ENCODE measurements around the gene MYOF. TPM values are rescaled to one million over a fixed set of nuclear protein-coding genes. Genes with fewer than 3 reads are reported as not detected.

Gene MYOF
- total and polyA plus RNA-seq, 9 of the 15 experiments (the other 6 are each of a cell fraction or from before 2014, with no cell fraction given): 0.06 to 0.27 TPM; not detected in 7

DNA sequence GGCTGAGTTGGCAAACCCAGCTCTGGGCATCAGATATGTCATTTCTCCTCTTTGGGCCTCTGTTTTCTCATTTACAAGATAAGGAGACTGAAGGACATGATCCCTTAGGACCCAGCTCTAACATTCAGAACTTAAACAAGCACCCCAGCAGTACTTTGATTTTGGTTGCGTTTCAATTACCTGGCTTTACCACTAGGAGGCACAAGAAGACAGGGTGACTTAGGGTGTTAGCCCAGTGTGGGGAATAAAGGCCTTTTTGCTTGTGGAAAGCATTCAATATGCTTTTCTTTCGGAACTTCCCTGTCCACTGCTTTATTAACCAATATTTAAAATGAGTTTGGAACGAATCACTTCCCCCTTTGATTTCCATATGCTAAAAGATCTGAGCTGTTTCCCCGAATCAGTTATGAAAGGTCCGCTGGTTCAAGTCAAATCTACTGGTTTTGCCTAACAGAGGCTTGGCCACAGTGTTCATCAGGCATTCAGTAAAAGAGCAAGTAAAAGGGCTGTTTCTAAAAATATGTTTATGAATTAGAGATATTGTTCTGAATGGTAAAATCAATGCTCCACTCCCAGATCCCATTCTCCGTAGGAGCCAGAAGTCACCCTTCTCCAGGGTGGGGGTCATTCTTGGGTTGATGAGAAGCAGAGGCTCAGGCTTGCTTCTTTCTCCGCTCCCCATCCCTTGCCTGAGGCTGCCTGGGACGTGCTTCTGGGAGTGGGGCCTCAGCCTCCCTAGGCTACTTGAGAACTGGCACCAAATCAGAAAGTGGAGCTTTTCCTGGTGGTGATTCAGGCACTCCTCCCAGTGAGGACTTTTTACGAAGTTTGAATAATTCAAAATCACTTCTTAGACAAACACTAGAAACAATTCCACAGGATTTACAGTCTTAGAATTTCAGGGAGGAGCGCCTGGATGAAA is 105.5 kb downstream of the MYOF start (continued):
- TF ChIP-seq RAD21 (CRISPR knock-in tag; conservative IDR thresholded peaks at IDR 0.05 in 1 of 2, IDR thresholded peaks at IDR 0.05 in 1 of 2) (peak; percentile 90 to 94), CBFA2T2 (conservative IDR thresholded peaks at IDR 0.05) (no peak), BHLHE40 (IDR thresholded peaks at IDR 0.05; ENCODE audit: low read length) (no peak), ZNF561 (CRISPR knock-in tag; conservative IDR thresholded peaks at IDR 0.05) (no peak), CC2D1A (IDR thresholded peaks at IDR 0.05) (0 out of 2 replicates have a peak, but pooled peaks have one; percentile 39), ZNF224 (CRISPR knock-in tag; IDR thresholded peaks at IDR 0.05) (no peak), ZFP30 (CRISPR knock-in tag; IDR thresholded peaks at IDR 0.05; ENCODE audit: borderline replicate concordance) (no peak), HIVEP1 (CRISPR knock-in tag; IDR thresholded peaks at IDR 0.05) (no peak), MAZ (CRISPR knock-in tag; conservative IDR thresholded peaks at IDR 0.05 in 1 of 2, IDR thresholded peaks at IDR 0.05 in 1 of 2) (peak in 1 of 2 experiments; percentile 30; a peak in 1 of 4 replicates), SMC3 (conservative IDR thresholded peaks at IDR 0.05; ENCODE audit: insufficient read depth, low read depth, low read length) (peak; percentile 74), ZNF184 (CRISPR knock-in tag; IDR thresholded peaks at IDR 0.05) (no peak), KLF13 (tag; IDR thresholded peaks at IDR 0.05; ENCODE audit: borderline replicate concordance, low read depth) (no peak)
- TF ChIP-seq, protein P1, sequence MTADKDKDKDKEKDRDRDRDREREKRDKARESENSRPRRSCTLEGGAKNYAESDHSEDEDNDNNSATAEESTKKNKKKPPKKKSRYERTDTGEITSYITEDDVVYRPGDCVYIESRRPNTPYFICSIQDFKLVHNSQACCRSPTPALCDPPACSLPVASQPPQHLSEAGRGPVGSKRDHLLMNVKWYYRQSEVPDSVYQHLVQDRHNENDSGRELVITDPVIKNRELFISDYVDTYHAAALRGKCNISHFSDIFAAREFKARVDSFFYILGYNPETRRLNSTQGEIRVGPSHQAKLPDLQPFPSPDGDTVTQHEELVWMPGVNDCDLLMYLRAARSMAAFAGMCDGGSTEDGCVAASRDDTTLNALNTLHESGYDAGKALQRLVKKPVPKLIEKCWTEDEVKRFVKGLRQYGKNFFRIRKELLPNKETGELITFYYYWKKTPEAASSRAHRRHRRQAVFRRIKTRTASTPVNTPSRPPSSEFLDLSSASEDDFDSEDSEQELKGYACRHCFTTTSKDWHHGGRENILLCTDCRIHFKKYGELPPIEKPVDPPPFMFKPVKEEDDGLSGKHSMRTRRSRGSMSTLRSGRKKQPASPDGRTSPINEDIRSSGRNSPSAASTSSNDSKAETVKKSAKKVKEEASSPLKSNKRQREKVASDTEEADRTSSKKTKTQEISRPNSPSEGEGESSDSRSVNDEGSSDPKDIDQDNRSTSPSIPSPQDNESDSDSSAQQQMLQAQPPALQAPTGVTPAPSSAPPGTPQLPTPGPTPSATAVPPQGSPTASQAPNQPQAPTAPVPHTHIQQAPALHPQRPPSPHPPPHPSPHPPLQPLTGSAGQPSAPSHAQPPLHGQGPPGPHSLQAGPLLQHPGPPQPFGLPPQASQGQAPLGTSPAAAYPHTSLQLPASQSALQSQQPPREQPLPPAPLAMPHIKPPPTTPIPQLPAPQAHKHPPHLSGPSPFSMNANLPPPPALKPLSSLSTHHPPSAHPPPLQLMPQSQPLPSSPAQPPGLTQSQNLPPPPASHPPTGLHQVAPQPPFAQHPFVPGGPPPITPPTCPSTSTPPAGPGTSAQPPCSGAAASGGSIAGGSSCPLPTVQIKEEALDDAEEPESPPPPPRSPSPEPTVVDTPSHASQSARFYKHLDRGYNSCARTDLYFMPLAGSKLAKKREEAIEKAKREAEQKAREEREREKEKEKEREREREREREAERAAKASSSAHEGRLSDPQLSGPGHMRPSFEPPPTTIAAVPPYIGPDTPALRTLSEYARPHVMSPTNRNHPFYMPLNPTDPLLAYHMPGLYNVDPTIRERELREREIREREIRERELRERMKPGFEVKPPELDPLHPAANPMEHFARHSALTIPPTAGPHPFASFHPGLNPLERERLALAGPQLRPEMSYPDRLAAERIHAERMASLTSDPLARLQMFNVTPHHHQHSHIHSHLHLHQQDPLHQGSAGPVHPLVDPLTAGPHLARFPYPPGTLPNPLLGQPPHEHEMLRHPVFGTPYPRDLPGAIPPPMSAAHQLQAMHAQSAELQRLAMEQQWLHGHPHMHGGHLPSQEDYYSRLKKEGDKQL (CRISPR knock-in tag; IDR thresholded peaks at IDR 0.05; ENCODE audit: borderline replicate concordance): no peak
- TF ChIP-seq, protein P2, sequence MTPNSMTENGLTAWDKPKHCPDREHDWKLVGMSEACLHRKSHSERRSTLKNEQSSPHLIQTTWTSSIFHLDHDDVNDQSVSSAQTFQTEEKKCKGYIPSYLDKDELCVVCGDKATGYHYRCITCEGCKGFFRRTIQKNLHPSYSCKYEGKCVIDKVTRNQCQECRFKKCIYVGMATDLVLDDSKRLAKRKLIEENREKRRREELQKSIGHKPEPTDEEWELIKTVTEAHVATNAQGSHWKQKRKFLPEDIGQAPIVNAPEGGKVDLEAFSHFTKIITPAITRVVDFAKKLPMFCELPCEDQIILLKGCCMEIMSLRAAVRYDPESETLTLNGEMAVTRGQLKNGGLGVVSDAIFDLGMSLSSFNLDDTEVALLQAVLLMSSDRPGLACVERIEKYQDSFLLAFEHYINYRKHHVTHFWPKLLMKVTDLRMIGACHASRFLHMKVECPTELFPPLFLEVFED (CRISPR knock-in tag; conservative IDR thresholded peaks at IDR 0.05): no peak
- TF ChIP-seq, protein P3, sequence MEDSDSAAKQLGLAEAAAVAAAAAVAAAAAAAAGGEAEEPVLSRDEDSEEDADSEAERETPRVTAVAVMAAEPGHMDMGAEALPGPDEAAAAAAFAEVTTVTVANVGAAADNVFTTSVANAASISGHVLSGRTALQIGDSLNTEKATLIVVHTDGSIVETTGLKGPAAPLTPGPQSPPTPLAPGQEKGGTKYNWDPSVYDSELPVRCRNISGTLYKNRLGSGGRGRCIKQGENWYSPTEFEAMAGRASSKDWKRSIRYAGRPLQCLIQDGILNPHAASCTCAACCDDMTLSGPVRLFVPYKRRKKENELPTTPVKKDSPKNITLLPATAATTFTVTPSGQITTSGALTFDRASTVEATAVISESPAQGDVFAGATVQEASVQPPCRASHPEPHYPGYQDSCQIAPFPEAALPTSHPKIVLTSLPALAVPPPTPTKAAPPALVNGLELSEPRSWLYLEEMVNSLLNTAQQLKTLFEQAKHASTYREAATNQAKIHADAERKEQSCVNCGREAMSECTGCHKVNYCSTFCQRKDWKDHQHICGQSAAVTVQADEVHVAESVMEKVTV (CRISPR knock-in tag; IDR thresholded peaks at IDR 0.05): peak; percentile 80

All from K562 (cell line).